GM11168 (cell line): ENCODE measurements around the gene TBX1.

Source experiments
- in situ Hi-C: fragments of 300-500 bp; cut with MboI; formaldehyde crosslinking; loops from one replicate; pipeline ENCODE4 v1.12.0; 2022; ENCODE audit warnings: low sequenced_read_pairs; ENCODE audit not compliant: unreplicated experiment

TBX1 gene

DNA sequence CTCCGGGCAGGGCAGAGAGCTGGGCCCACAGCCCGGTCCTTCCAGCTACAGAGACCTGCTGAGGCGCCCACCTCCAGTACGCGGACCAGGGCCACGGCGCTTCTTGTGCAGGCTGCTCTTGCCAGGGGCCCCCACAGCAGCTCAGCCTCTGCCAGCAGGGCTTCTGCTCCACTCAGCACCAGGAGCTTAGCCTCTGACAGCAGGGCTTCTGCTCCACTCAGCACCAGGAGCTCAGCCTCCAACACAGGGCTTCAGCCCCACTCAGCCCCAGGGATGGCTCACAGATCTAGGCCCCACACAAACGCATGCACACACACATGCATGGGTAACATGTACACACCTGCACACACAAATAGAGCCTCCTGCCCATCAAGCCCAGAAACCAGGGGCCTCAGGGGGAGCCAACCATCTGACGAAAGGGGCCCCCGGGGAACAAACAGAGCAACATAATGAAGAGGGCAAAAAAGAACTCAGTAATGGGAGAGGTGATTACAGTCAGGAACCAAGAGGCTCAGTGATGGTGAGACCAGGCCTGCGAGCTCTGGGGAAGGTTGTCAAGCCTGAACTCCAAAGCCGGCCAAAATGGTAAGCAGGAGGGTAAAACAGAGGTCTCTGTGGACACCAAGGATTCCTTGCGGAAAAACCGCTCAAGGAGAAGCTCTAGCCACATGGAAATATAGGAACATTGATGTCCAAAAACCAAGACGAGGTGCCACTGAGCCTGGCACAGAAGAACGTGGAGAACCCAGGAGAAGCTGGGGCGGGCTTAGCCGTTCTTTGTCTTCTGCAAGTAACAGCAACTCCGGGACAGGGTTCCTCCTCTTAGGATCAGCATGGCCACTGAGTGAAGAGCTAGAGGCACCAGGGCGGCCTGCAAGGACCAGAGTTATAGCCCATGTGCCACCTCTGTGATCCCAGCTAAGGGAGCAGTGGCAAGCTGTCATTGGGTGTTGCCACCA lies 47.6 kb downstream of the TBX1 start:
- in situ Hi-C loops, result no loop called here

GRCh38 chr22:19808873-19809478 lies 48.4 kb downstream of the TBX1 start:
- in situ Hi-C loops, result no loop called here

DNA sequence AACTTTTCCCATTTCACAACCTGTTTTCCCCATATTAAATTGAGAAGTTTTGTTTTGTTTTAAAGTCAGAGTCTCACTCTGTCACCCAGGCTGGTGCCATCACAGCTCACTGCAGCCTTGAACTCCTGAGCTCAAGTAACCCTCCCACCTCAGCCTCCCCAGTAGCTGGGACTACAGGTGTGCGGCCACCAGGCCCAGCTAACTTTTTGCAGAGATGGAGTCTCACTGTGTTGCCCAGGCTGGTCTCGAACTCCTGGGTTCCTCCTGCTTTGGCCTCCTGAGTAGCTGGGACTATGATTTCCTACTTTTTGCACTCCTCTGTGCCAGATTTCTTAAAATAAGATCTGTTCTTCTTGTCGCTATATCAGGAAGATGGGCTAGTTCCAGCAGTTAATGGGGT lies 49.2 kb downstream of the TBX1 start:
- in situ Hi-C loops, result no loop called here

GRCh38 chr22:19810381-19811201 lies 50.0 kb downstream of the TBX1 start:
- in situ Hi-C loops, result no loop called here

GRCh38 chr22:19811211-19811621 lies 50.6 kb downstream of the TBX1 start:
- in situ Hi-C loops, result no loop called here

- in situ Hi-C loops, result no loop called here
Measured at GRCh38 chr22:19811811-19812771, 51.5 kb downstream of the TBX1 start.

- in situ Hi-C loops, result no loop called here
Measured at GRCh38 chr22:19812910-19813309, 52.3 kb downstream of the TBX1 start.

DNA sequence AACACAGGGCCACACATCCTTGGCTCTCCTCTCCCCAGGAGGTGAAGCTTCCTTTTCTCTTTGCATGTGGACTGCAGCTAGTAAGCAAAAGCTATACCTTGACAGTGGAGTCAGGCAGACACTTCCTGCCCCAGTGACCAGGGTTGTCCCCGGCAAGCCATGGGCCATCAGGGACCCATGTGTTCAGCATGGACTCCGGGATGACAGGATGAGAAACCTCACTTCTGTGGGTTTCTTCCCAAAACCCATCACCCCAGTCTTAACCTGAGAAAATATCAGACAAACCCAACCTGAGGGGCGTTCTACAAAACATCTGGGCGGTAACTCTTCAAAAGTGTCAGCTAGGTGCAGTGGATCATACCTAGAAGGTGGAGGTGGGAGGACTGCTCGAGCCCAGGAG lies 53.9 kb downstream of the TBX1 start:
- in situ Hi-C loops, result no loop called here

- in situ Hi-C loops, result no loop called here
Measured at GRCh38 chr22:19815093-19815822, 54.7 kb downstream of the TBX1 start.

DNA sequence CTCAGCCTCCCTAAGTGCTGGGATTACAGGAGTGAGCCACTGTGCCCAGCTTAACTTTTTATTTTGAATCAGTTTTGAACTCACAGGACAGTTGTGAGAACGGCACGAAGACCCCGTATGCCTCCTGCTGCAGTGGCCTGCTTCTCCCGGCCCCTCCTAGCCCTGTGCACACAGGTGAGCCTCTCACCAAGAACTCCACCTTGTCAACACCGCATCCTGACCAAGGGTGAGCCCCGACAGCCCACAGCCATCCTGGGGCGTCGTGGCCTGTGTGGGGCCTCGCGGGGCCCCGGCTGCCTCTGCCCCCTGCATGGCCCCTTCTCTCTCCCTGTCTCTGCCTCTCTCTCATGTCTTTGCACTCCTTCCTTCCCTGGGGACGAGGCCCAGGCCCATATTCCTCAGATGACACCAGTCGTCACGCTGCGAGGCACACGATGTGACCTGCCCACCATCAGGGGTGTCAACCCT lies 55.3 kb downstream of the TBX1 start:
- in situ Hi-C loops, result no loop called here

GRCh38 chr22:19816372-19817119 lies 56.0 kb downstream of the TBX1 start:
- in situ Hi-C loops, result no loop called here
